Stimulated activated CD4-positive, alpha-beta T cell treated with anti-CD3 and anti-CD28 coated beads, Interleukin-1b, Interleukin-23, amount 100 ng/mL, for 48 hours (primary cell): ENCODE data around the gene PLA2G12A.
"Not testable (repeated sequence)": the region's sequence is repeated elsewhere in the genome, so short reads cannot be mapped to it uniquely, and the experiment has no call there.

ENCODE experiments used
- DNase-seq: peaks from one replicate; pipeline ENCODE4 v3.0.0-alpha.2; 2020

PLA2G12A gene

DNA sequence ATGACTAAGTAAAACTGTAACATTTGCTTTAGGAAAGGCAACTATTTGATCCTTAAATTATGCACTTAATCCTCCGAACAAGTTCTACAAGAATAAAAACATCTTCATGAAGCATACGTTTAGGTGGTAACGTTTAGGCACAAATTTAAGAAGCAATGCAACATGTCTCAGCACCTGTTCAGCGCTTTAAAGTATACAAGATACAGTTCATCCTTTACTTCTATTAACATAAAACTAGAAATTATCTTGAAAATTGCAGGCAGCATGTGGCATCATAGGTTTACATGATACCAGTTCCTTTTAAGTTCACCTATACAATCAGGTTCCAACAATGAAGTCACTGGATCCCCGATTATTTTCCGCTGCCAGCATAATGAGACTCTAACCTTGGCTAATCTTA lies 1.5 kb downstream of the PLA2G12A start:
- no peak for DNase-seq

DNA sequence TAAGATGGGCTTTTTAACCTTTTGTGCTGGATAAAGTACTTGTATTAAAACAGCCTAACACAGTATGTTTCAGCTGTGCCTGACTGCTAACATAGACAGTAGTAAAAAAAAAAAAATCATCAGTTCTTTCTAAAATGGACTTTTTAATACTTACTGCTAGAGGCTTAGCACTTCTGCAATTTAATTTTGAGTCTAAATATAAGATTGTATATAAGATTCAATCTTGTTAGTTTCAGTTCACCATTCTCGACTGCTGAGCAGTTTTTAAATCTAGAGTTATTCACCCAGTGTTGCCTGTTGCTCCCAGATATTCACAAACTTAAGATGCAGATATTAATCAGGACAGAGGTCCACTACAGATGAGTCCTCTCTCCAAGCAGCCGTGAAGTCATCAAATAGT lies 6.8 kb downstream of the PLA2G12A start:
- no peak for DNase-seq

DNA sequence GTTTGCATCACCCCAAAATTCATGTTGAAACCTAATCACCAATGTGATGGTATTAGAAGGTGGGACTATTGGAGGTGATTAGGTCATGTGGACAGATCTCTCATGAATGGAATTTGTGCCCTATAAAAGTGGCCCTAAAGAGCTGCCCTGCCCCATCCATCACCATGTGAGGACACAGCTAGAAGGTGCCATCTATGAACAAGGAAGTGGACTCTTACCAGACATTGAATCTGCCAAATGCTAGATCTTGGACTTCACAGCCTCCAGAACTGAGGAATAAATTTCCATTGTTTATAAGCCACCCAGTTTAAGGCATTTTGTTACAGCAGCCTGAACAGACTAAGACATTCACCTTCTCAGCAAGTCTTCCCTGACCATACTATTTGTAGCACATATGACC lies 7.5 kb downstream of the PLA2G12A start:
- no peak for DNase-seq

DNA sequence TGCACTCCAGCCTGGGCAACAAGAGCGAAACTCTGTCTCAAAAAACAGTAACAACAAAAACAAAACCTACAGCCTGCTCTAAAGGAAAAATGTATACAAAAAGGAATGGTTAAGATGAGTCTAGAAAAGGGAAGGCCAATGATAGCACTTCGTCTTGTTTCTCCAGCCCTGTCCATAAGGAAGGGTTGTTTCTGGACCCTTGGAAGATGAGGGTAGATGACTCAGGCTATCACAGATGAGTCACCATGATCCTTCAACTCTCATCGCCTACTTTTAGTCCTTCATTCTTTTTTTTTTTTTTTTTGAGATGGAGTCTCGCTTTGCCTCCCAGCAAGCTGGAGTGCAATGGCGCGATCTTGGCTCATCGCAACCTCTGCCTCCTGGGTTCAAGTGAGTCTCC lies 8.8 kb downstream of the PLA2G12A start:
- DNase-seq, result no peak

DNA sequence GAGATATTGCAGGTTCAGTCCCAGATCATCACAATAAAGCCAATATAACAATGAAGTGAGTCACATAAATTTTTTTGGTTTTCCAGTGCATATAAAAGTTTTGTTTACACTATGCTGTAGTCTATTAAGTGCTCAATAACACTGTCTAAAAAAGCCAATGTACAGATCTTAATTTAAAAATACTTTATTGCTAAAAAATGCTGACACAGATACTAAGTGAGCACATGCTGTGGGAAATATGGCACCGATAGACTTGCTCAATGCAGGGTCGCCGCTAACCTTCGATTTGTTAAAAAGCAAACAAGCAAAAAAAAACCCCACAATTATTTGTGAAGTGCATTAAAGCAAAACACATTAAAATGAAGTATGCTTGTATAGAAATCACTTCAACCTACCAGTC lies 10.3 kb downstream of the PLA2G12A start:
- no peak for DNase-seq

DNA sequence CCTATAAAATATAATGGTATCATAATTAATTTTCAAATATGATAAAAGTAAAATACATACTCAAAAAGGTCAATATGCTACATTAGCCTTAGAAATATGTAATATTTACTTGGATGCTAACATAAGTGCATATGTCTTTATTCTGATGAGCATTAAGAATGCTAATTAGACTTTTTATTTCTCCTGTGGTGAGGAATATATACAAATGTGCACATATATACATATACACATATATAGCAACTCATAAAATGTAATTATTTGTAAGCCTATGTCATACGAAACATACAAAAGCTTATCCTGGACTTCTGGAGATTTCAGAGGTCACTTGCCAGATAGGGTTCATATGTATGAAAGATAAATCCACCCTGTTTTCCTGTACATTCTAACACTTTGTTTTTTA lies 11.1 kb downstream of the PLA2G12A start:
- no peak for DNase-seq

DNA sequence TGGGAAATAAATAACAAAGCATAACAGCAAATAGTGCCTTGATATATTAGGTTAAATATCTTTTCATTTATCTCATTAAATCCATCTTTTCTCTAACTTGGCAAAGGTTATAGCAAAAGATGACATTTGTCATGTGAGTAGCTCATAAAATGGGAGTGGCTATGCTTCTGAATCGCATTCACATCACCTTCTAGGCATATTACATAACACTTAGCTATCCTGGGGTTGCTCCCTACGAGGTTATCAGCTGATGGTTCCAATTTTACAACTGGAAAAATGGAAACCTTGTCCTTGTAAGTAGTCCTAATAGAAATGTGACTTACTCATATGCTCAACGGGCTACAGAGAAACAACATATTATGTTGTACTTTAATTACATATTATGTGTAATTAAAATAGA lies 16.4 kb downstream of the PLA2G12A start:
- DNase-seq, result no peak

DNA sequence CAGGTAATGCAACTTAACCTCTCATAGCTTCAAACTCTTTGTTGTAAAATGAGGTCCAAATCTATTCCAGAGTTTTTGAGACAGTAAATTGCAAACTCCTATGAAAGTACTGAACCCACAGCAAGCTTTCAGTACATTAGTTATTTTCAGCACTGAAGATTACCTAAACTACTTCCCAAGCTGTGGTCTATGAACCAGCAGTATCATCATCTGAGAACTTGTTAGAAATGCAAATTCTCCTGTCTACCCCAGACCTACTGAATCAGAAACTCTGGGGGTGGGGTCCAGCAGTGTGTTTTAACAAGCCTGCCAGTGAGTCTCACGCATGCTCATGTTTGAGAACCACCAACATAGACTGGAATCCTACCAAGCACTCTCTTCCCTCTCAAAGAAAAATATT lies 20.9 kb downstream of the PLA2G12A start:
- no peak for DNase-seq

DNA sequence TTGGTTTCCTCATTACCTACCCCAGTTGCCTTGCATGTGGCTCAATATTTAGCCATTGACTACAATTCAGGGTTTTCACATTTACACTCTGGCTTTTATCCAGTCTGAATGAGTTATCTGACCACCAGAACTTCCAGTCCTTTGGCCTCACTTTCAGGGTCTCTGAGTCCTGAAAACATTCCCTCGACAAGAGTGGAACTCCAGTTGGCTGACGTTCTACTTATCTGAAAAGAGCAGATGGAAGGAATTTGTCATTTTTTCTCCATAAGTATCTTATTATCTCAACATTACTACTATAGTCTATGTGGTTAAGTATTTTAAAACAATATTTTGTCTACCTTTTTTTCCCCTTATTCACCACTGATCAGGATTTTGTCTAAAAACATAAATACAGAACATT lies 21.4 kb downstream of the PLA2G12A start:
- no peak for DNase-seq

DNA sequence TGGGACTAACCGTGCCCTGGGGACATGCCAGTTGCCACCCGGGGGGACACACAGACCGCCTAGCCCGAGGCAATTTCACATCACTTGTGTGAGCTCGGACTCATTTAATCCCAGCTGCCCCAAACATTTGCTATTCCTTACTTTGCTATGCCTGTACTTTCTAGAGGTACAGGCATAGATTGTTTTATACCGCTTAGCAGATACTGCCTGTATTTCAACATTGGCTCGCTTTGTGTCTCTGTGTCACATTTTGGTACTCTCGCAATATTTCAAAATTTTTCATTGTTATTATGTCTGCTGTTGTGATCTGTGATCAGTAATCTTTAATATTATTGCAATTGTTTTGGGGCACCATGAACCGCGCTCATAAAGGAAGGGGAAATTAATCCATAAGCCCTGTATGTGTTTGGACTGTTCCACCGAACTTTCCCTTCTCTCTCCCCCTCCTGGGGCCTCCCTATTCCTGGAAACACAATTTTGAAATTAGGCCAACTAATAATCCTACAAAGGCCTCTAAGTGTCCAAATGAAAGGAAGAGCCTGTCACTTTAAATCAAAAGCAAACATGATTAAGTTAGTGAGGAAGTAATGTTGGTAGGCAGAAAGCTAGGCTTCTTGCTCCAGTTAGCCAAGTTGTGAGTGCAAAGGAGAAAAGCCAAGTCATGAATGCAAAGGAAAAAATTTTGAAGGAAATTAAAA lies 26.1 kb downstream of the PLA2G12A start:
- no peak for DNase-seq

DNA sequence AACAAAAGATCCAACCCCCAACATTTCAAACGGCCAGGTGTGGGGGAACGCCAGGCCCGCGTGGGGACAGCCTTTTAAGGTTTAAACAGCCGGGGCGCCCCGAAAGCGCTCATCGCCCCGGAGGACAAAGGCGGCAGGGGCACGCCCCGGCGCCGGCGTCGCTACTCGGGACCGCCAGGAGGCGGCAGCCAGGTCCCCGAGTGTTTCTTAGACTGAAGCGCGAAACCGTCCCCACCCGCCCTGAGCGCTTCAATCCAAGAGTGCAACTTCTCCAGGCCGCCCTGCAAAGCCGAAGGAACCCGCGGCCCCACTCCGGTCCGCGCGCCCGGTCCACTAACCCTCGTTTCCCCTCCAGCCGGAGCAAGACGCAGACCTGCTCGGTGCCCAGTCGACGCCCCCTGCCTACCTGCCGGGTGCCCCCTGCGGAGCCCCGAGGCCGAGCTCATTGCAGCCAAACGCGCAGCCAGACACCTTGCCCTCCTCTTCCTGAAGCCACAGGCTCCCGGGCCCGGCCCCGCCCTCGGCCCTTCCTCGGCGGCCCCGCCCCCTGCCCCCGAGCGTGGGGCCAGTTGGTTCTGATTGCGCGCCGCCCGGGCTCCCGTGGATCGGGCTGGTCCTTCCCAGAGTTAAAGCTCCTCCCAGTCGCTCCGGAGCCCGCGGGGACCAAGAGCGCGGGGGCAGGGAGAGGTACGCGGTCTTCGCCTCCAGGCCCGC lies 26.8 kb downstream of the PLA2G12A start, which contains the start of gene CASP6:
CASP6 (minus strand) TSS at position 496 of the 714 bp plus-strand sequence; CDS start at position 446, 50 bp downstream.
- peak; percentile 66 for DNase-seq

DNA sequence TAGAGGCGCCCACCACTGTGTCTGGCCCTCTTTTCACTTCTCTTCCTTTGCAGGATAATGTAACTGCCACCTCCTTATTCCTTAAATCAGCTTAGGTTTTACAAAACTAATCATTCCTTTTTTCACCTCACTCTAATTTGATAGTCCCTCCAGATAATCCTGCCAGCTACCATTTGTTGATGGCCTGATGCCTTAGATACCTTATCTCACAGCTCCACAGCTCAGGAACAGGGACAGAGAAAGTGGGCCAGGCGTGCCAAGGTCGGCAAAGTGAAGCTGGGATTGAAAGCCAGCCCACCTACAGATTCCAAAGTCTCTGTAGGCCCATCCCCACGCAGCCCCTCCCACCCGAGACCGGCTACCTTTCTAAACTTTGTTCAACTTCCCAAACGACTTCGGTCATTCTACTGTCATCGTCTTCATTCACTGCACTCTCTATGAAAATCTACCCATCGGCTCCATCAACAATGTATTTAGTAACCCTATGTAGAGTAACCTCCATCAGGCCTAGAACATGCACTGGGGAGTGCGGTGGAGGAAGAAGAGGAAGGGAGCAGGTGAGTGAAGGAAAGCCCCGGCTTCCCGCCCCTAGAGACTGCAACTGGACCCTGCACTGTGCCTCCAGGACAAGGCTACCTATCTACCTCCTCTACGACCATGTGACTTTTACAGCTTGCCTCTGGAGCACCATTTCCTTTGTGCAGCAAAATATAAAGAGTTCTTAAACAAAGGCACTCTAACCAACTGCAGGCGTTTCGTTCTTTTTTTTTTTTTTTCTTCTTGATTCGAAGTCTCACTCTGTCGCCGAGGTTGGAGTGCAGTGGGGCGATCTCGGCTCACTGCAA lies 28.1 kb downstream of the PLA2G12A start:
- no peak for DNase-seq

DNA sequence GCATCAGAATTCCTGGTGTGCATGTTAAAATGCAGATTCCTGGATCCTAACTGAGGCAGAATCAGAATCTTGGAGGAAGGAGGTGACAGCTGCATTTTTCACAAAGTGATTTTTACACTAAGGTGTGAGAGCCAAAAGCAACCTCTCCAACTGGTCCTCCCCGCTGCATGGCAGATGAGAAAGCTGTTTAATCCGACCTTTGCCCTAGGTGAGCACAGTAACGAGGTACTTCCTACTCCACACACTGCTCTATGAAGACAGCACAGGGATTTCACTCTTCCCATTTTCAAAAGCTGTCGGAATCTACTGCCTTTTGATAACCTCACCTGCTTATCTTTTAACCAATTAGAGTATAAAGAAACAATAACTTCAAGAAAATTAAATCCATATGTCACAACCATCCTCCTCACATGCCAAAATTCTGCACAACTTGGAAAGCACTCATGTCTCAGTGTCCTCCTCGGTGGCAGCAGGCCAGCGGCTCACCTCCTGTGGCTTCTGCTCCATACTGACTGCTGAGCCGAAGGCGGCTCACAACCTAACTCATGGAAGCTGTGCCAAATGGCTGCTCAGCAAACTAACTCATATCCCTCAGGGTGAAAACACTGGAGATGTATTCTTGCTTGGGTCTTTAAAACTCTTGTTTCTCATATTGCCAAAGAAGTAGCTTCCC lies 30.2 kb downstream of the PLA2G12A start:
- no peak for DNase-seq

DNA sequence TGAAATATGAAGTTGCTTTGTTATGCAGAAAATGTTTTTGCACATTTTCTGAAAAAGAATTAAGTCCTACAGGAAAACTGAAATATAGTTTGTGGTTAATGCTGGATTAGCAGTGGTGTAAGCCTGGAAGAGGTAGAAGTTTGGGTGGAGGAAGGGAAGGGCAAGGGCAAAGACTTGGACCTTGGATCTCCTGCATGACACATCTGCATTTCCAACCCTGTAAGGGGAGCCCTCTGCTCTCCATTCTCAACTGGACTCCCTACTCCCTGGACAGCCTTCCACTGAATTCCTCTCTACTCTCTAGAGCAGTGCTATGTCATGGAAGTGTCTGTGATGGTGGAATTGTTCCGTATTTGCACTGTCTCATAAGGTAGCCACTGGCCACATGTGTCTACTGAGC lies 31.2 kb downstream of the PLA2G12A start:
- no peak for DNase-seq

DNA sequence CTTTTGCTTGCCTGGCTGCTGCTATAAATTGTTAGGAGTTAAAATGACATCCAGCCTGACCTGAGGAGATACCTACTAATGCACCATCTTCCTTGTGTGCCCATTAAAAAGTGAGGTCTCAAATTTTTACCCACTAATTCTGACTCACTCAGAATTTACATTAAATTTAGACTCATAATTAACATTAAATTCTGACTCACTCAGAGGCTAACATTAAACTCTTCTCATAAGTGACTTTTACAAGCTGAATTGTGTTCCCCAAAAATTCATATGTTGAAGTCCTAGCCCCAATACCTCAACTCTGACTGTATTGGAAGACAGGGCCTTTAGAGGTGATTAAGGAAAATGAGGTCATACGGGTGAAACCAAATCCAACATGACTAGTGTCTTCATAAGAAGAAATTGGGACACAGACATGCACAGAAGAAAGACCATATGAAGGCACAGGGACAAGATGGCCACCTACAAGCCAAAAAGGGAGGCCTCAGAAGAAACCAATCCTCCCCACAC lies 38.4 kb downstream of the PLA2G12A start:
- DNase-seq, result no peak

DNA sequence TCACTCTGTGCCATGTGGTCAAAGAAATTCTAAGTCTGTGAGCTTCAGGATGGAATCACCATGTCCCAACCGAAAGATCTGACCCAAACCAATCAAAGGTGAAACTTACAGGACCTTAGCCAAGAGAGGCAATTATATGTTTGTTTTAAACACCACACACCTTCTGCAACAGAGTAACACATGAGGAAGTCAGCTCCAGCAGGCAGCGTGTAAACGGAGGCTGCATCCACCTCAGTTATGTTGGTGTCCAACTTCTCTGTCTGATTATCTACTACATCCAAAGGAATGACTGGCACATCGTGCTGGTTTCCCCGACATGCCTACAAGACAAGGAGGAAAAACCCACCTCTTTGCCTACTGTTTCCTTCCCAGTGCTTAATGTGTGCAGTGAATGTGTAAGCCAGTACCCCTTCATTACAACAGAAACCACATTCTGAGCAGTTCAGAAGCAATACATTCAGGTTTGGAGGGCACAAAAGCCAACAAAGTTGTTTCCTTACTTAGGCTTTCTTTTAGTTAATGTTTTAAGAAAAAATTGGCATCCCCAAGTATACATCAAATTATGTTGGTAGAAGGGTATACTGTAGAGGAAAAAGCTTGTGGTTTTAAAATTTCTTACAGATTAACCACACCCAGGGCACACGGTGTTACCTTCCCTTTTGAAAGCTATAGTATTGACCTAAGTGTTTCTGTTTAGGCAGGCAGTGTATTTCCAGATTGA lies 39.0 kb downstream of the PLA2G12A start:
- no peak for DNase-seq

DNA sequence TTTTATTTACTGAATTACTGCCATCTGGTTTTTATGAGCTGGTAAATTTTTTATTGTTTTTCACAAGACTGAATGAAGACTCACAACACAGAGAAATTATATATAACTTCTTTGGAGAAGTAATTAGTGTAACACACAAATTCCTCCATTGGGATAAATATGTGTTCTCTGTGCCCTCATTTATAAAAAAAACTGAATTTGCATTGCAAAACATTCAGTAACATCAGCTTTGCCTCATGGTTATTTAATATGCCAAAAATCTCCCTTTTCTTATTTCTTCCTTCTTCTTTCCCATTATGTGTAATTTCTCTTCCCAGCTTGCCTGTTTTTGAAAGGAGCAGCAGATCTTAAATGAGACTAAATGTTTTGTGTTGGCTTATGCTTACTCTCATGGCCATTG lies 45.1 kb downstream of the PLA2G12A start:
- DNase-seq, result no peak

DNA sequence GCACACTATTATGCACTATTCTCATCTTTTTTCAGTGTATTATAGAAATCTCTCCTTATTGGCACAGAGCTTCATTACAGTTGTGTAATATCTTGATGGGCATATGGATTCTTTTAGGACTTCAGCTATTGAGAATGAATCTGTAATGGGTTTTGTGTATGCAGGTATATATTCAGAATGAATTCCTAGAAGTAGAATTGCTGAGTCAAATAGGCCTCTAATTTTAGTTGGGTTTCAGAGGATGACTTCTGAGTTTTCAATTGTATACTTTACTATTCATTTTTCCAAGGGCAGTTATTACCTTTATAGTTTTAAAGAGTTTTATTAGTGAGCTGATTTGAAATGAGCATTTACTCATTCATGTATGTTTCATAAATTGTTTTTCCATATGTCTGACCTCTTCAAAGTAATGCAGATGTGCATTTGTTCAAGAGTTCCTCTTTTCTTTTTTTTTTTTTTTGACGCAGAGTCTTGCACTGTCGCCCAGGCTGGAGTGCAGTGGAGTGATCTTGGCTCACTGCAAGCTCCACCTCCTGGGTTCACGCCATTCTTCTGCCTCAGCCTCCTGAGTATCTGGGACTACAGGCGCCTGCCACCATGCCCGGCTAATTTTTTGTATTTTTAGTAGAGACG lies 46.1 kb downstream of the PLA2G12A start:
- no peak for DNase-seq

DNA sequence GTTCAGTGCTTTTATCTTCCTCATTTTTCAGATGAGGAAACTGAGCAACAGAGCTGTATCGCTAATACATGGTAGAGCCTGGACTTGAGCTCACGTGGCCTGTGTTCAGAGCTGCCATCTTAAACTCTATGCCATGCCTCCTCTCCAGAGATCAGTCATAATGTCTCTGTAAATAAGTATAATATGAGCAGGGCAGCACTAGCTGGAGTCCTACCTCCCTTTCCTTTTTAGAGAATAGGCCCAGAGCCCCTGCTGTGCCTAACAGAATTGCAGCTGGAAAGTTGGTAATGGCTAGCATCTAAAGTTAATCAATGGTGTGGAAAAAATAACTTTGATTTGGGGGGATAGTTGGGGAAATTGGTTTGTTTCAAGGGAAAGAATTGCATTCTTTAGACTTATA lies 47.0 kb downstream of the PLA2G12A start:
- DNase-seq, result no peak

DNA sequence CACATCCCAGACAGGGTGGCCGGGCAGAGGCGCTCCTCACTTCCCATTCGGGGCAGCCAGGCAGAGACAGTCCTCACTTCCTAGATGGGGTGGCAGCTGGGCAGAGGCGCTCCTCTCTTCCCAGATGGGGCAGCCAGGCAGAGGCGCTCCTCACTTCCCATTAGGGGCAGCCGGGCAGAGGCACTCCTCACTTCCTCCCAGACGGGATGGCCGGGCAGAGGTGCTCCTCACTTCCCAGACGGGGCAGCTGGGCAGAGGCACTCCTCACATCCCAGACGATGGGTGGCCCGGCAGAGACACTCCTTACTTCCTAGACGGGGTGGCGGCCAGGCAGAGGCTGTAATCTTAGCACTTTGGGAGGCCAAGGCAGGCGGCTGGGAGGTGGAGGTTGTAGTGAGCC lies 50.9 kb downstream of the PLA2G12A start:
- not testable (repeated sequence) for DNase-seq

DNA sequence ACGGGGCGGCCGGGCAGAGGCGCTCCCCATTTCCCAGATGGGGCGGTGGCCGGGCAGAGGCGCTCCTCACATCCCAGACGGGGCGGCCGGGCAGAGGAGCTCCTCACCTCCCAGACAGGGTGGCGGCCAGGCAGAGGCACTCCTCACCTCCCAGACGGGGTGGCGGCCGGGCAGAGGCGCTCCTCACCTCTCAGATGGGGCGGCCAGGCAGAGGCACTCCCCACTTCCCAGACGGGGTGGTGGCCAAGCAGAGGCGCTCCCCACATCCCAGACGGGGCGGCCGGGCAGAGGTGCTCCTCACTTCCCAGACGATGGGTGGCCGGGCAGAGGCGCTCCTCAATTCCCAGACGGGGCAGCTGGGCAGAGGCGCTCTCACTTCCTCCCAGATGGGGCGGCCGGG lies 51.4 kb downstream of the PLA2G12A start:
- DNase-seq, result not testable (repeated sequence)

DNA sequence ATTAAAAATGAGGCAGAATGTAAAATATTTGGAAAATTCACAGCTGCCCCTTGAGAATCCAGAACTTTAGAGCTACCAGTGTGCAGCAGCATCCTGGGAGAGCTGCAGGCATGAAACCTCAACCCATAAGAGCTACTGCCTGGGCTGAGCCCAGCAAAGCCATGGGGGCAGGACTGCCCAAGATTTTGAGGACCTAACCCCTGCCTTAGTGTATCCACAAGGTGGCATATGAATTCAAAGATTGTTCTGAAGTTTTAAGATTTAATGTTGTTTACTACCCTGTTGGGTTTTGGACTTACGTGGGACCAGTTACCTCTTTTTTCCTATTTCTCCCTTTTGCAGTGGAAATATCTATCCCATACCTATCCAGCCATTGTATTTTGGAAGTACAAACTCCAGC lies 53.0 kb downstream of the PLA2G12A start:
- DNase-seq, result no peak
